HFFc6 (cell line): ENCODE data around the gene MYO3B. TPM values are rescaled to one million over a fixed set of nuclear protein-coding genes. Genes with fewer than 3 reads are reported as not detected.

Experiments used
- DNase-seq: peaks from one replicate; pipeline ENCODE4 v3.0.0-alpha.2; 2018
- H3K27ac Mint-ChIP-seq: 2 replicates; pipeline ENCODE4 v1.8.0; 2020; ENCODE audit warnings: mild to moderate bottlenecking, mixed read lengths
- H3K27me3 Mint-ChIP-seq: 2 replicates; pipeline ENCODE4 v1.8.0; 2021; ENCODE audit warnings: mild to moderate bottlenecking, moderate library complexity, mixed read lengths; ENCODE audit not compliant: insufficient read depth
- H3K36me3 Mint-ChIP-seq: 2 replicates; pipeline ENCODE4 v1.8.0; 2021; ENCODE audit warnings: low read depth, mixed read lengths
- H3K4me1 Mint-ChIP-seq: 2 replicates; pipeline ENCODE4 v1.8.0; 2020; ENCODE audit warnings: low read depth, mixed read lengths
- H3K4me3 Mint-ChIP-seq: 2 replicates; pipeline ENCODE4 v1.8.0; 2020; ENCODE audit warnings: mild to moderate bottlenecking, moderate library complexity, mixed read lengths
- H3K9me3 Mint-ChIP-seq: 2 replicates; pipeline ENCODE4 v1.8.0; 2020; ENCODE audit warnings: mild to moderate bottlenecking, mixed read lengths
- CTCF ChIP-seq: fragments of 200-600 bp; sonication (generic); IDR thresholded peaks from 2 replicates; pipeline ENCODE4 v1.5.0; 2021; ENCODE audit warnings: antibody characterized with exemption, mild to moderate bottlenecking
- total RNA-seq, 6 experiments: library from RNA; stranded (reverse); fragmentation: NEBNext Ultra II Directional; extraction: Animal tissue kit (Norgen Biotek cat#: 25700); gene quantifications; 2 replicates in 1 of 6; 3 replicates in 5 of 6; pipeline ENCODE4 v1.2.3, GENCODE V29; 2021

The MYO3B gene
- total RNA-seq, 6 experiments from 2014 or later = not detected

- no peak overlapping the region for H3K27ac Mint-ChIP-seq
- H3K36me3 Mint-ChIP-seq = no peaks in the 10 kb centered on the region
- H3K4me1 Mint-ChIP-seq = no peaks in the 10 kb centered on the region
- H3K27me3 Mint-ChIP-seq = peaks cover 2% of the 10 kb centered on the region
- H3K4me3 Mint-ChIP-seq = no peak overlapping the region
- no peak for TF ChIP-seq CTCF
- DNase-seq = no peak
- H3K9me3 Mint-ChIP-seq = peaks cover 9% of the 10 kb centered on the region; the same call in 1 of the 2 replicates
Observed at GRCh38 chr2:170323743-170324142, 145.8 kb downstream of the MYO3B start.

GRCh38 chr2:170324640-170325046 is 146.7 kb downstream of the MYO3B start:
- no peak overlapping the region for H3K27ac Mint-ChIP-seq
- H3K9me3 Mint-ChIP-seq = peaks cover 9% of the 10 kb centered on the region; the same call in 1 of the 2 replicates
- DNase-seq = peak; percentile 26
- H3K36me3 Mint-ChIP-seq = no peaks in the 10 kb centered on the region
- TF ChIP-seq CTCF = peak; percentile 73
- H3K27me3 Mint-ChIP-seq = peaks cover 2% of the 10 kb centered on the region
- no peaks in the 10 kb centered on the region for H3K4me1 Mint-ChIP-seq
- H3K4me3 Mint-ChIP-seq = no peak overlapping the region

GRCh38 chr2:170330881-170331280 is 152.9 kb downstream of the MYO3B start:
- H3K4me1 Mint-ChIP-seq = no peaks in the 10 kb centered on the region
- DNase-seq = no peak
- no peak overlapping the region for H3K27ac Mint-ChIP-seq
- H3K27me3 Mint-ChIP-seq = no peaks in the 10 kb centered on the region; the same call in 1 of the 2 replicates
- no peaks in the 10 kb centered on the region for H3K36me3 Mint-ChIP-seq
- H3K4me3 Mint-ChIP-seq = no peak overlapping the region
- TF ChIP-seq CTCF = no peak
- no peaks in the 10 kb centered on the region for H3K9me3 Mint-ChIP-seq

GRCh38 chr2:170332676-170333402 is 154.9 kb downstream of the MYO3B start:
- no peak for TF ChIP-seq CTCF
- H3K4me1 Mint-ChIP-seq = no peaks in the 10 kb centered on the region
- no peaks in the 10 kb centered on the region for H3K9me3 Mint-ChIP-seq
- H3K27ac Mint-ChIP-seq = no peak overlapping the region
- no peak for DNase-seq
- peaks cover 1% of the 10 kb centered on the region; the same call in 1 of the 2 replicates for H3K27me3 Mint-ChIP-seq
- H3K4me3 Mint-ChIP-seq = no peak overlapping the region
- H3K36me3 Mint-ChIP-seq = no peaks in the 10 kb centered on the region

GRCh38 chr2:170335351-170335750 is 157.4 kb downstream of the MYO3B start:
- DNase-seq = no peak
- Mint-ChIP-seq H3K4me3 (no peak overlapping the region), H3K27me3 (peaks cover 1% of the 10 kb centered on the region; the same call in 1 of the 2 replicates), H3K27ac (no peak overlapping the region), H3K9me3 (no peaks in the 10 kb centered on the region), H3K4me1 (no peaks in the 10 kb centered on the region), H3K36me3 (no peaks in the 10 kb centered on the region)
- no peak for TF ChIP-seq CTCF
